ENCODE data around the gene ATP6V0B.

Gene ATP6V0B

GRCh38 chr1:44013949-44014348, 39.2 kb downstream of the ATP6V0B start:
- peaks cover 5% of the 10 kb centered on the region for H3K36me3 Mint-ChIP-seq (ENCODE audit: low read depth)
- DNase-seq: no peak
- H3K4me3 Mint-ChIP-seq: no peak overlapping the region
- TF ChIP-seq CTCF (IDR thresholded peaks at IDR 0.05): no peak
- peaks cover 32% of the 10 kb centered on the region for H3K4me1 Mint-ChIP-seq
- H3K27ac Mint-ChIP-seq: peak overlapping the region; percentile 49
- H3K9me3 Mint-ChIP-seq: no peaks in the 10 kb centered on the region
- no peaks in the 10 kb centered on the region for H3K27me3 Mint-ChIP-seq (ENCODE audit: low read depth, poor library complexity)

GRCh38 chr1:44014365-44015104, 39.8 kb downstream of the ATP6V0B start:
- Mint-ChIP-seq H3K27me3 (ENCODE audit: low read depth, poor library complexity) (no peaks in the 10 kb centered on the region), H3K9me3 (no peaks in the 10 kb centered on the region), H3K36me3 (ENCODE audit: low read depth) (peaks cover 4% of the 10 kb centered on the region), H3K4me3 (no peak overlapping the region), H3K4me1 (peaks cover 32% of the 10 kb centered on the region), H3K27ac (peak overlapping the region; percentile 49)
- TF ChIP-seq CTCF (IDR thresholded peaks at IDR 0.05): no peak
- no peak for DNase-seq

- Mint-ChIP-seq H3K27me3 (ENCODE audit: low read depth, poor library complexity) (no peaks in the 10 kb centered on the region), H3K36me3 (ENCODE audit: low read depth) (no peaks in the 10 kb centered on the region), H3K4me1 (peaks cover 38% of the 10 kb centered on the region), H3K4me3 (no peak overlapping the region), H3K9me3 (no peaks in the 10 kb centered on the region), H3K27ac (no peak overlapping the region)
- TF ChIP-seq CTCF (IDR thresholded peaks at IDR 0.05): no peak
- DNase-seq: no peak
Observed at GRCh38 chr1:44015206-44015605, 40.4 kb downstream of the ATP6V0B start.

GRCh38 chr1:44016041-44016889, 41.5 kb downstream of the ATP6V0B start:
- Mint-ChIP-seq H3K9me3 (no peaks in the 10 kb centered on the region), H3K27me3 (ENCODE audit: low read depth, poor library complexity) (no peaks in the 10 kb centered on the region), H3K27ac (no peak overlapping the region), H3K4me1 (peaks cover 37% of the 10 kb centered on the region), H3K36me3 (ENCODE audit: low read depth) (no peaks in the 10 kb centered on the region), H3K4me3 (no peak overlapping the region)
- no peak for TF ChIP-seq CTCF (IDR thresholded peaks at IDR 0.05)
- DNase-seq: no peak

GRCh38 chr1:44016890-44017400, 42.2 kb downstream of the ATP6V0B start:
- Mint-ChIP-seq H3K27ac (no peak overlapping the region), H3K27me3 (ENCODE audit: low read depth, poor library complexity) (no peaks in the 10 kb centered on the region), H3K4me3 (no peak overlapping the region), H3K36me3 (ENCODE audit: low read depth) (peaks cover 5% of the 10 kb centered on the region), H3K4me1 (peaks cover 31% of the 10 kb centered on the region), H3K9me3 (no peaks in the 10 kb centered on the region)
- DNase-seq: no peak
- no peak for TF ChIP-seq CTCF (IDR thresholded peaks at IDR 0.05)
